A673 (cell line): Measurements from ENCODE around the gene GALNTL6. TPM values are rescaled to one million over a fixed set of nuclear protein-coding genes. Genes with fewer than 3 reads are reported as not detected.

ENCODE experiments used
- BruUV-seq: library from RNA; stranded (reverse); fragments of 400-500 nt; replicated peaks from 2 replicates; lab custom pipeline; 2021; lab: Mats Ljungman, UMichigan
- CTCF ChIA-PET: fragments of 300-600 bp; sonication (Branson Sonifier 250); formaldehyde crosslinking; loops from one replicate; lab custom pipeline; 2022; ENCODE audit warnings: antibody characterized with exemption; lab: Charles Lee
- POLR2A ChIA-PET: fragments of 300-600 bp; sonication (Branson Sonifier 250); formaldehyde crosslinking; loops from one replicate; lab custom pipeline; 2022; ENCODE audit warnings: antibody characterized with exemption; ENCODE audit not compliant: low non-redundant PET; lab: Charles Lee
- DNase-seq: peaks from one replicate; pipeline ENCODE4 v3.0.0-alpha.2; 2015; ENCODE audit warnings: low spot score
- H3K27ac ChIP-seq: fragments of 200-600 bp; sonication (generic); 2 replicates; pipeline ENCODE4 v1.5.1; 2016; ENCODE audit warnings: mixed run types, low read depth, mild to moderate bottlenecking, mixed read lengths, antibody characterized with exemption, low read length; ENCODE audit not compliant: poor library complexity, severe bottlenecking
- H3K27me3 ChIP-seq: fragments of 200-600 bp; sonication (generic); replicated peaks from 2 replicates; pipeline ENCODE4 v1.6.1; 2017; ENCODE audit warnings: mixed run types, low read depth, mild to moderate bottlenecking, mixed read lengths, antibody characterized with exemption, low read length; ENCODE audit not compliant: insufficient read depth, poor library complexity
- H3K36me3 ChIP-seq: fragments of 200-600 bp; sonication (generic); 2 replicates; pipeline ENCODE4 v1.6.1; 2016; ENCODE audit warnings: mixed run types, mild to moderate bottlenecking, mixed read lengths, antibody characterized with exemption, low read length; ENCODE audit not compliant: insufficient read depth, poor library complexity, severe bottlenecking
- H3K4me1 ChIP-seq: fragments of 200-600 bp; sonication (generic); 2 replicates; pipeline ENCODE4 v1.6.1; 2017; ENCODE audit warnings: mixed run types, mild to moderate bottlenecking, mixed read lengths, antibody characterized with exemption, low read length; ENCODE audit not compliant: insufficient read depth, poor library complexity, severe bottlenecking
- H3K4me3 ChIP-seq: fragments of 200-600 bp; sonication (generic); 2 replicates; pipeline ENCODE4 v1.5.1; 2016; ENCODE audit warnings: low read depth, mixed run types, mild to moderate bottlenecking, mixed read lengths, low read length; ENCODE audit not compliant: poor library complexity, severe bottlenecking
- H3K9me3 ChIP-seq: fragments of 200-600 bp; sonication (generic); 2 replicates; pipeline ENCODE4 v1.6.1; 2016; ENCODE audit warnings: mixed run types, low read depth, mild to moderate bottlenecking, mixed read lengths, antibody characterized with exemption, low read length; ENCODE audit not compliant: poor library complexity, severe bottlenecking
- EZH2 ChIP-seq: fragments of 200-600 bp; sonication (generic); IDR thresholded peaks from 2 replicates; pipeline ENCODE4 v1.6.1; 2017; ENCODE audit warnings: borderline replicate concordance, low read depth, mild to moderate bottlenecking, mixed read lengths, antibody characterized with exemption, low read length; ENCODE audit not compliant: poor library complexity, severe bottlenecking
- intact Hi-C: fragments of 100-400 bp; cut with micrococcal nuclease; formaldehyde crosslinking; loops from one replicate; pipeline ENCODE4 v1.10.0; 2022; ENCODE audit not compliant: unreplicated experiment
- total RNA-seq: library from RNA; stranded (reverse); gene quantifications from 2 replicates; pipeline ENCODE4 v1.2.3, GENCODE V29; 2021
- TF ChIP-seq, protein P1 (sequence below): fragments of 300-800, 200-600 bp; sonication (generic); conservative IDR thresholded peaks from 2 replicates; pipeline ENCODE4 v1.5.1; 2017; ENCODE audit warnings: low read depth, mild to moderate bottlenecking, antibody characterized with exemption, low read length, moderate library complexity, mixed read lengths

Gene GALNTL6
- total RNA-seq, 1 experiment from 2014 or later: 0.30 TPM

DNA sequence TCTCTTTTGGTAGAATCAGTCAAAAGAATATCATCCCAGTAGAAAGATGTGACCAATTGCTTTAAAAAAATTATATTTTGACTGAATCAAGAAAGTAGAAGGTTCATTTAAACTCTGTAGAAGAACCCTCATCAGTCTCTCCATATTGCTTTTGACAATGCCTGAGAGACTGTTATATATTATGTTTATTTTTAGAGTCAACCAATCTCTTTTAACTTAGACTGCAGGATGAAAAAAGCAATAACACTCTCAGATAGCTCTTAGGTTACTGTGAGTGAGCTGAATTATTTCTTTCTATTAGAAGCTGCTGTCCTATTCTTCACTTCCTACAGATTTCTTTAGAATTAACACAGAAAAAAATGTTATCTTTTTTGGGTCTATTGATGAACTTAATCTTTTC is 38.1 kb downstream of the GALNTL6 start:
- TF ChIP-seq EZH2: no peak
- TF ChIP-seq, protein P1, sequence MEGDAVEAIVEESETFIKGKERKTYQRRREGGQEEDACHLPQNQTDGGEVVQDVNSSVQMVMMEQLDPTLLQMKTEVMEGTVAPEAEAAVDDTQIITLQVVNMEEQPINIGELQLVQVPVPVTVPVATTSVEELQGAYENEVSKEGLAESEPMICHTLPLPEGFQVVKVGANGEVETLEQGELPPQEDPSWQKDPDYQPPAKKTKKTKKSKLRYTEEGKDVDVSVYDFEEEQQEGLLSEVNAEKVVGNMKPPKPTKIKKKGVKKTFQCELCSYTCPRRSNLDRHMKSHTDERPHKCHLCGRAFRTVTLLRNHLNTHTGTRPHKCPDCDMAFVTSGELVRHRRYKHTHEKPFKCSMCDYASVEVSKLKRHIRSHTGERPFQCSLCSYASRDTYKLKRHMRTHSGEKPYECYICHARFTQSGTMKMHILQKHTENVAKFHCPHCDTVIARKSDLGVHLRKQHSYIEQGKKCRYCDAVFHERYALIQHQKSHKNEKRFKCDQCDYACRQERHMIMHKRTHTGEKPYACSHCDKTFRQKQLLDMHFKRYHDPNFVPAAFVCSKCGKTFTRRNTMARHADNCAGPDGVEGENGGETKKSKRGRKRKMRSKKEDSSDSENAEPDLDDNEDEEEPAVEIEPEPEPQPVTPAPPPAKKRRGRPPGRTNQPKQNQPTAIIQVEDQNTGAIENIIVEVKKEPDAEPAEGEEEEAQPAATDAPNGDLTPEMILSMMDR: no peak
- no peak overlapping the region for H3K27ac ChIP-seq
- BruUV-seq: no TSS peak
- ChIA-PET POLR2A (no interaction called here), CTCF (no interaction called here)
- intact Hi-C loops: no loop called here
- H3K4me1 ChIP-seq: no peaks in the 10 kb centered on the region
- H3K27me3 ChIP-seq: no peaks in the 10 kb centered on the region
- no peaks in the 10 kb centered on the region for H3K9me3 ChIP-seq
- no peak overlapping the region for H3K4me3 ChIP-seq
- no peak for DNase-seq
- no peaks in the 10 kb centered on the region for H3K36me3 ChIP-seq

DNA sequence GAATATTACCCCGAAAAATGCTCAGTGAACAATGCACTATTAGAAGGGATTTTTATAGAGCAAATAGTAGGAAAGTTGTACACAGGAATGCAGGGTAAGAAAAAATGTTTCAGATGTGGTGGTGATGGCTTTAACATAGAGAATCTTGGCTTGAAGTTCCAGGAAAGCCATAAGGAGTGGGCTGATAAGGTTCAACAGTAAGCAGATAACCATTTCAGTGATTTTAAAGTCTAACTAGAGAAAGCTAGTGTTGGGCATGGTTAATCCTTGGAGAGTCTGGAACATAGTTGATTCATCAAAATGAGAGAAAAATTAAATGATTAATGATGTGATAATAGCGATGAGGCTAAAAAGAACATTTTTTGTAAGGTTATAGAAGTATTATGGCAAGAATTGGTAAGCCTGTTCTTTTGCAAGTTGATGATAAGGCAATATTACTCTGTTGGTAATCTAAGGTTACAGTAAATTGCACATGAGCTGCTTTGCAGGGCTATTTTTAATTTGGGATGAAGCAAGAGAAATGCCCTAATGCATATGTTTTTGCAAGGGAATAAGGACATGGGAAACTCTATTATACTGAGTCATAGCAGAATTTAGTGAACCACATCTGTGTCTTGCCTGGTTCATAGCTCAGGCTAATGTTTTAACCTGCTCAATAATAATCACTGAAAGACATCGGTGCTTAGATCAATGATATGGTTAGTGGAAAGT is 44.3 kb downstream of the GALNTL6 start:
- Histone ChIP-seq H3K27ac (no peak overlapping the region), H3K9me3 (no peaks in the 10 kb centered on the region), H3K4me1 (no peaks in the 10 kb centered on the region), H3K27me3 (peaks cover 4% of the 10 kb centered on the region), H3K36me3 (no peaks in the 10 kb centered on the region), H3K4me3 (no peak overlapping the region)
- ChIA-PET POLR2A (no interaction called here), CTCF (no interaction called here)
- no TSS peak for BruUV-seq
- intact Hi-C loops: no loop called here
- TF ChIP-seq, protein P1: no peak
- no peak for TF ChIP-seq EZH2
- DNase-seq: no peak

- H3K27me3 ChIP-seq: no peaks in the 10 kb centered on the region
- no TSS peak for BruUV-seq
- H3K4me3 ChIP-seq: no peak overlapping the region
- ChIA-PET POLR2A (no interaction called here), CTCF (no interaction called here)
- H3K9me3 ChIP-seq: no peaks in the 10 kb centered on the region
- no peak for DNase-seq
- intact Hi-C loops: no loop called here
- no peak overlapping the region for H3K27ac ChIP-seq
- no peaks in the 10 kb centered on the region for H3K4me1 ChIP-seq
- TF ChIP-seq, protein P1: no peak
- TF ChIP-seq EZH2: no peak
- no peaks in the 10 kb centered on the region for H3K36me3 ChIP-seq
These were observed 62.1 kb downstream of the GALNTL6 start for GRCh38 chr4:171875291-171875690.
